Activated CD4-positive, alpha-beta T cell treated with anti-CD3 and anti-CD28 coated beads, Interleukin-2, amount 50 U/mL, for 16 hours (primary cell): ENCODE results near the gene C6orf132.
A peak's percentile ranks its signal among the peaks of the same experiment; 100 is the strongest.

Experiments
- DNase-seq: peaks from one replicate; pipeline ENCODE4 v3.0.0-alpha.2; 2020

Gene C6orf132

GRCh38 chr6:42103216-42103615 is 39.2 kb downstream of the C6orf132 start:
- DNase-seq: no peak

GRCh38 chr6:42101186-42101657 is 41.2 kb downstream of the C6orf132 start:
- DNase-seq: no peak

GRCh38 chr6:42100029-42100901 is 42.2 kb downstream of the C6orf132 start:
- peak; percentile 71 for DNase-seq

- peak; percentile 75 for DNase-seq
Observed at GRCh38 chr6:42099340-42100028, 42.9 kb downstream of the C6orf132 start.

- no peak for DNase-seq
Observed at GRCh38 chr6:42095776-42096541, 46.5 kb downstream of the C6orf132 start.

- DNase-seq: no peak
Observed at GRCh38 chr6:42095094-42095493, 47.3 kb downstream of the C6orf132 start.

GRCh38 chr6:42093582-42094329 is 48.7 kb downstream of the C6orf132 start:
- DNase-seq: no peak

- no peak for DNase-seq
Observed at GRCh38 chr6:42091718-42092023, 50.7 kb downstream of the C6orf132 start.

GRCh38 chr6:42090819-42091717 is 51.4 kb downstream of the C6orf132 start:
- DNase-seq: no peak

- DNase-seq: no peak
Observed at GRCh38 chr6:42088101-42088591, 54.3 kb downstream of the C6orf132 start.

GRCh38 chr6:42086046-42087035 is 56.1 kb downstream of the C6orf132 start:
- no peak for DNase-seq

GRCh38 chr6:42084889-42085288 is 57.5 kb downstream of the C6orf132 start:
- no peak for DNase-seq

GRCh38 chr6:42083530-42083929 is 58.9 kb downstream of the C6orf132 start:
- DNase-seq: no peak

GRCh38 chr6:42079941-42080464 is 62.4 kb downstream of the C6orf132 start:
- DNase-seq: no peak

- no peak for DNase-seq
Observed at GRCh38 chr6:42078386-42078785, 64.0 kb downstream of the C6orf132 start.

GRCh38 chr6:42075159-42075838 is 67.1 kb downstream of the C6orf132 start:
- DNase-seq: peak; percentile 51

- peak; percentile 14 for DNase-seq
Observed at GRCh38 chr6:42073287-42073686, 69.1 kb downstream of the C6orf132 start.

GRCh38 chr6:42071881-42072583 is 70.4 kb downstream of the C6orf132 start:
- no peak for DNase-seq
